ENCODE results near the gene PKD1. TPM values are rescaled to one million over a fixed set of nuclear protein-coding genes. Genes with fewer than 3 reads are reported as not detected.
"Not testable (repeated sequence)": the region's sequence is repeated elsewhere in the genome, so short reads cannot be mapped to it uniquely, and the experiment has no call there.

The PKD1 gene
- 100 to 1,000 TPM in 3 of 6 donors, 10 to 100 TPM in 3; 75.4 to 567 (median 106) TPM for total RNA-seq

GRCh38 chr16:2135770-2136490 lies at the start of gene PKD1:
Gene PKD1 (minus strand): TSS chr16:2135898. CDS start chr16:2135689, 209 bp downstream.
- peak; percentile 95 to 100 for DNase-seq
- Histone ChIP-seq H3K4me1 (peaks cover 6 to 20% (median 11%) of the 10 kb centered on the region in 4 donors), H3K4me3 (peak within 1 kb of the TSS; percentile 31 to 60 (median 56)), H3K27ac (peak within 1 kb of the TSS; percentile 72 to 85 (median 77))
- H3K27me3 ChIP-seq, H3K36me3 ChIP-seq, H3K9me3 ChIP-seq: not testable (repeated sequence)
- 0% methylated on average over 9 to 11 of the region's 81 CpGs for WGBS, 2 donors
- ATAC-seq (ENCODE audit: low FRiP score in 2 of 2): peak; percentile 53 to 90
- TF ChIP-seq POLR2A (IDR thresholded peaks at IDR 0.05) (peak in 1 of 4 donors; percentile 48), CTCF (IDR thresholded peaks at IDR 0.05) (peak in 1 of 6 experiments; percentile 8), POLR2AphosphoS5 (IDR thresholded peaks at IDR 0.05) (peak; percentile 52 to 74)

GRCh38 chr16:2184962-2185361 lies 49.3 kb upstream of the PKD1 start:
- WGBS, 2 donors: 80 to 85% methylated on average over 11 to 12 of the region's 20 CpGs
- TF ChIP-seq POLR2A (IDR thresholded peaks at IDR 0.05) (no peak), EP300 (IDR thresholded peaks at IDR 0.05) (no peak), POLR2AphosphoS5 (IDR thresholded peaks at IDR 0.05) (no peak), CTCF (IDR thresholded peaks at IDR 0.05) (no peak)
- Histone ChIP-seq H3K27me3 (no peaks in the 10 kb centered on the region), H3K27ac (no peak overlapping the region), H3K4me3 (no peak overlapping the region), H3K9me3 (no peaks in the 10 kb centered on the region), H3K4me1 (no peaks in the 10 kb centered on the region), H3K36me3 (no peaks in the 10 kb centered on the region)
- no peak for ATAC-seq (ENCODE audit: low FRiP score in 2 of 2)
- no peak for DNase-seq

- Histone ChIP-seq H3K36me3 (no peaks in the 10 kb centered on the region), H3K27me3 (no peaks in the 10 kb centered on the region), H3K9me3 (no peaks in the 10 kb centered on the region), H3K4me3 (no peak overlapping the region), H3K27ac (no peak overlapping the region), H3K4me1 (no peaks in the 10 kb centered on the region)
- ATAC-seq (ENCODE audit: low FRiP score in 2 of 2) (no peak), DNase-seq (no peak)
- TF ChIP-seq POLR2A (IDR thresholded peaks at IDR 0.05): no peak
- TF ChIP-seq POLR2AphosphoS5 (IDR thresholded peaks at IDR 0.05): no peak
- no peak for TF ChIP-seq CTCF (IDR thresholded peaks at IDR 0.05)
- TF ChIP-seq EP300 (IDR thresholded peaks at IDR 0.05): no peak
- WGBS, 2 donors: 86 to 90% methylated on average over 9 to 18 of the region's 19 CpGs
Observed at GRCh38 chr16:2184346-2184745, 48.6 kb upstream of the PKD1 start.

GRCh38 chr16:2183671-2184070 lies 48.0 kb upstream of the PKD1 start:
- Histone ChIP-seq H3K4me3 (no peak overlapping the region), H3K36me3 (no peaks in the 10 kb centered on the region), H3K9me3 (no peaks in the 10 kb centered on the region), H3K4me1 (peaks cover 0 to under 1% (median 0%) of the 10 kb centered on the region in 4 donors), H3K27me3 (no peaks in the 10 kb centered on the region), H3K27ac (no peak overlapping the region)
- TF ChIP-seq EP300 (IDR thresholded peaks at IDR 0.05) (no peak), CTCF (IDR thresholded peaks at IDR 0.05) (no peak), POLR2A (IDR thresholded peaks at IDR 0.05) (no peak), POLR2AphosphoS5 (IDR thresholded peaks at IDR 0.05) (no peak)
- DNase-seq (peak in 1 of 2 donors; percentile 82), ATAC-seq (ENCODE audit: low FRiP score in 2 of 2) (no peak)
- 91 to 93% methylated on average over 11 to 28 of the region's 30 CpGs for WGBS, 2 donors

- Histone ChIP-seq H3K27ac (no peak overlapping the region), H3K9me3 (no peaks in the 10 kb centered on the region), H3K27me3 (no peaks in the 10 kb centered on the region), H3K4me1 (peaks cover 0 to 5% (median 0%) of the 10 kb centered on the region in 4 donors), H3K36me3 (peaks cover 3 to 12% (median 9%) of the 10 kb centered on the region in 4 donors), H3K4me3 (no peak overlapping the region)
- DNase-seq (peak in 1 of 2 donors; percentile 58), ATAC-seq (ENCODE audit: low FRiP score in 2 of 2) (no peak)
- WGBS, 2 donors: 96 to 97% methylated on average over 10 to 20 of the region's 20 CpGs
- no peak for TF ChIP-seq CTCF (IDR thresholded peaks at IDR 0.05)
- no peak for TF ChIP-seq EP300 (IDR thresholded peaks at IDR 0.05)
Observed at GRCh38 chr16:2181952-2182351, 46.3 kb upstream of the PKD1 start.
